Naive thymus-derived CD8-positive, alpha-beta T cell (primary cell): ENCODE measurements around the gene NEK5. TPM values are rescaled to one million over a fixed set of nuclear protein-coding genes. Genes with fewer than 3 reads are reported as not detected.
"Not testable (repeated sequence)": the region's sequence is repeated elsewhere in the genome, so short reads cannot be mapped to it uniquely, and the experiment has no call there.

ENCODE experiments used
- ATAC-seq, 2 donors: fragments of 150-1000 bp; cut with Tn5 transposase in 1 of 2; sonication (Bioruptor Pico), chemical (Tn5 transposase) in 1 of 2; 1 replicate in 1 of 2; 2 replicates in 1 of 2; pipeline ENCODE4 v1.10.0; 2021; ENCODE audit warnings: mild to moderate bottlenecking in 2 of 2, moderate library complexity in 2 of 2
- POLR2A ChIA-PET: fragments of 350-600 bp; sonication (Branson Sonifier 250); formaldehyde crosslinking; loops from one replicate; lab custom pipeline; 2021; ENCODE audit warnings: antibody characterized with exemption; lab: Charles Lee
- DNase-seq, 10 donors: peaks; one replicate each; pipeline versions ENCODE4 v3.0.0 to v3.0.0-alpha.2; 2020 to 2022
- H3K27ac Mint-ChIP-seq, 10 donors: one replicate each; pipeline ENCODE4 v1.8.0; 2020 to 2022; ENCODE audit warnings: mild to moderate bottlenecking in 10 of 10, mixed read lengths in 10 of 10, moderate library complexity in 4 of 10, inconsistent platforms in 1 of 10
- H3K27me3 Mint-ChIP-seq, 5 donors: one replicate each; pipeline ENCODE4 v1.8.0; 2021 to 2022; ENCODE audit warnings: mixed read lengths in 5 of 5
- H3K36me3 Mint-ChIP-seq, 3 donors: one replicate each; pipeline ENCODE4 v1.8.0; 2020 to 2022; ENCODE audit warnings: mixed read lengths in 3 of 3, mild to moderate bottlenecking in 2 of 3, inconsistent platforms in 1 of 3
- H3K4me1 Mint-ChIP-seq, 4 donors: one replicate each; pipeline ENCODE4 v1.8.0; 2021 to 2022; ENCODE audit warnings: mixed read lengths in 4 of 4
- H3K4me3 Mint-ChIP-seq, 10 donors: one replicate each; pipeline ENCODE4 v1.8.0; 2020 to 2022; ENCODE audit warnings: mild to moderate bottlenecking in 10 of 10, mixed read lengths in 10 of 10, moderate library complexity in 6 of 10, inconsistent platforms in 1 of 10
- H3K9me3 Mint-ChIP-seq, 9 donors: one replicate each; pipeline ENCODE4 v1.8.0; 2020 to 2022; ENCODE audit warnings: mixed read lengths in 9 of 9, mild to moderate bottlenecking in 3 of 9, inconsistent platforms in 1 of 9, moderate library complexity in 1 of 9
- polyA plus RNA-seq, 3 donors: library from polyadenylated mRNA; unstranded; fragments of 300-500 nt; fragmentation: Illumina TruSeq; gene quantifications; one replicate each; pipeline ENCODE4 v1.2.3, GENCODE V29; 2021
- total RNA-seq, 8 experiments: library from RNA in 2 of 8; stranded (reverse) in 2 of 8; gene quantifications; one replicate each; pipeline ENCODE4 v1.2.3 and lab custom pipeline; 2021 to 2026

The NEK5 gene, protein sequence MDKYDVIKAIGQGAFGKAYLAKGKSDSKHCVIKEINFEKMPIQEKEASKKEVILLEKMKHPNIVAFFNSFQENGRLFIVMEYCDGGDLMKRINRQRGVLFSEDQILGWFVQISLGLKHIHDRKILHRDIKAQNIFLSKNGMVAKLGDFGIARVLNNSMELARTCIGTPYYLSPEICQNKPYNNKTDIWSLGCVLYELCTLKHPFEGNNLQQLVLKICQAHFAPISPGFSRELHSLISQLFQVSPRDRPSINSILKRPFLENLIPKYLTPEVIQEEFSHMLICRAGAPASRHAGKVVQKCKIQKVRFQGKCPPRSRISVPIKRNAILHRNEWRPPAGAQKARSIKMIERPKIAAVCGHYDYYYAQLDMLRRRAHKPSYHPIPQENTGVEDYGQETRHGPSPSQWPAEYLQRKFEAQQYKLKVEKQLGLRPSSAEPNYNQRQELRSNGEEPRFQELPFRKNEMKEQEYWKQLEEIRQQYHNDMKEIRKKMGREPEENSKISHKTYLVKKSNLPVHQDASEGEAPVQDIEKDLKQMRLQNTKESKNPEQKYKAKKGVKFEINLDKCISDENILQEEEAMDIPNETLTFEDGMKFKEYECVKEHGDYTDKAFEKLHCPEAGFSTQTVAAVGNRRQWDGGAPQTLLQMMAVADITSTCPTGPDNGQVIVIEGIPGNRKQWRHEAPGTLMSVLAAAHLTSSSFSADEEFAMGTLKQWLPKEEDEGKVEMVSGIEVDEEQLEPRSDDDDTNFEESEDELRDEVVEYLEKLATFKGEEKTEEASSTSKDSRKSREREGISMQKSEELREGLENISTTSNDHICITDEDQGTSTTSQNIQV
- not detected for total RNA-seq
- polyA plus RNA-seq, result not detected
- 0 to 0.13 (median 0) reads per million in 6 experiments for total RNA-seq (lab: John Stamatoyannopoulos, UW)

DNA sequence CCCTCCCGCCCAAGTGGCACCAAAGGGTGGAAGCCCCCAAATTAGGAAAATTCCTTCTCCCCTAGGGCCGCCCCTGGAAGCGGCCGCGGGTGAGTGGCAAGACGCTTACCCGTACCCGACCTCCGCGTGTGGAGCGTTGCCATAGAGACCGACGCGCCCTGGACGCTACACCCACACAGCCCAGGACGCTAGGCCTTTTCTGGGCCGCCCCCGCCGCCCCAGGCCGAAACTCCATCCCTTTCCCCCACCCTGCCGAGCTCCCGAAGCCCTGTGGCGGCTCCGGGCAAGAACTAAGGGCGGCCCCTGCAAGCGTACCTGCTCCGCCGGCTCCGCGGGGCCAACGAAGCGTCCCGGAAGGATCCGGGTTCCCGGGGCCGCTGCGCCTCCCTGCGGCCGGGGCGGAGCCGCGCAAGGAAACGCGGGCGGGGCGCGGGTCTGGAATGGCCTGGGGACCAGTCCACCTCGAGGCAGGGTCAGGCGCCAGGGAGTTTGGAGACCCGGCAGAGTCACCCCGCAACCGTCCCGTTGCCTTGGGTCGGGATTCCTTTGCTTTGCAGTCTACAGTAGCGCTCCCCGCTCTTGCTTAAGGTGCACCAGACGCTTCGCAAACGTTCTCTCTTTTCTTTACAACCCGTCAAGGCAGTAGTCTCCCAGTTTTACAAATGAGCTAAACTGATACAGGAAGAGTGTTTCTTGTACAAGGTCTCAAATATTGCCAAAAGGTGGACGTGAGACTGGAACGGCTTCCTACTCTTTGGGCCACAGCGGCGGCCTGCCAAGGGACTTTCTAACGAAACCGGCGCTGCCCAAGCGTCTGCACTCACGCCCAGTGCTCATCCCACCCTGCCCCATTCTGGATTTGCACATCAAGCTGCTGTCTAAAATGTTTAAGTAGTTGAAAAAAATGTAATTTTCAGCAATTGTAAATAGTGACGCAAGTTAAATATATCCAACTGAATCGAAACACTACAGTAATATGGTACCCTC, at the start of gene NEK5:
TSS of gene NEK5 (minus strand) at position 360 of the 987 bp plus-strand sequence. CDS start 1,591 bp downstream, outside the sequence.
- POLR2A ChIA-PET, result interaction anchor here (0.6 kb wide), 1 partner anchor 13 kb away, joined by 7 read pairs; no protein-coding TSS in a partner anchor
- peak; percentile 19 to 65 (median 53) for DNase-seq
- H3K27ac Mint-ChIP-seq, result peak within 1 kb of the TSS in 1 of 10 donors; percentile 5

GRCh38 chr13:52177276-52177675, 48.4 kb upstream of the NEK5 start:
- ATAC-seq, result no peak
- Mint-ChIP-seq H3K36me3 (peaks cover 0 to 71% (median 6%) of the 10 kb centered on the region in 3 donors), H3K9me3 (no peaks in the 10 kb centered on the region)

More for the DNA sequence above, at the start of gene NEK5:
- H3K4me1 Mint-ChIP-seq, result peaks cover 4 to 23% (median 13%) of the 10 kb centered on the region in 4 donors
- peaks cover 2 to 24% (median 14%) of the 10 kb centered on the region in 5 donors for H3K27me3 Mint-ChIP-seq
- peak within 1 kb of the TSS; percentile 80 to 91 (median 88) for H3K4me3 Mint-ChIP-seq
- peak; percentile 78 to 83 for ATAC-seq
- no peaks in the 10 kb centered on the region for H3K9me3 Mint-ChIP-seq
- H3K36me3 Mint-ChIP-seq, result peaks cover 0 to 4% (median 2%) of the 10 kb centered on the region in 3 donors

DNA sequence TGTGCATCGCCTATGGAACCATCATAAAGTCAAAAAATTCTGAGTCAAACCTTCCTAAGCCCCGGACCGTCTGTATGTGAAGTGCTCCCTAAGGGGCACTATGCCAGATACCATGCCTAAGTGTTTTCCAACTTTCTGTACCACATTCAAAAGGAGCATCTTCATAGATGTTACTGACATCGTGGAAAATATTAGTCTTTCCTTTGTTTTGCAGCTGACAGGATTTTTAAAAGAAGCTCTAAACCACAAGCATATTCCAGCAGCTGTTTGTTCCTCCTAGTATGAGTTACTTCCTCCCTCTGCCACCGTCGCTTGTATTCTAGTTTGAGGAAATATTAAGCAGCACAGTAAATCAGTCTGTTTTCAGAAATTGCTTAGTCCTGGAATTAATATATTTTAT, 45.1 kb upstream of the NEK5 start:
- POLR2A ChIA-PET, result interaction anchor here (1.1 kb wide), 1 partner anchor 18 kb away, joined by 3 read pairs; no protein-coding TSS in a partner anchor
- ATAC-seq, H3K27me3 Mint-ChIP-seq, H3K4me1 Mint-ChIP-seq, DNase-seq, H3K9me3 Mint-ChIP-seq, H3K4me3 Mint-ChIP-seq: not testable (repeated sequence)
- Mint-ChIP-seq H3K36me3 (peaks cover 0 to 77% (median 7%) of the 10 kb centered on the region in 3 donors), H3K27ac (peak overlapping the region in 2 of 10 donors; percentile 51 to 53)

More at GRCh38 chr13:52177276-52177675, 48.4 kb upstream of the NEK5 start:
- no peak for DNase-seq
- Mint-ChIP-seq H3K4me3 (no peak overlapping the region), H3K4me1 (peaks cover 0 to 4% (median 0%) of the 10 kb centered on the region in 4 donors), H3K27me3 (no peaks in the 10 kb centered on the region), H3K27ac (no peak overlapping the region)
- POLR2A ChIA-PET, result interaction anchor here (0.7 kb wide), 1 partner anchor 18 kb away, joined by 3 read pairs; no protein-coding TSS in a partner anchor

DNA sequence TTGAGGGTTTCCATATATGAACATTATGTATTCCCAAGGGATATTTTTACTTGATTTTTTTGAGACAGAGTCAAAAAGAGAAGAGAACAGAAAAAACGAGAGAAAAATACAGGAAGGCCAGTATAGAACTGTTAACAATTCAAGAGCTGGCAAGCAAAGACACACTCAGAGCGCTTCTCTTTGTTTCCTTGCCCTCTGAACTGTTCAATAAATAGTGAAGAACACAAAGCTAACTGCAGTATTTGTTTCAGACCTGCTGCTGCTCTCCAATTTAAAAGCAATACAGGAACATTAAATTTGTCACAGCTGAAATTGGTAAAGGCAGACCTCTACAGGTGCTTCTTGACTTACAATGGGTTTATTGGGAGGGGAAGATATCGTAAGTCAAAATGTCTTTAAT, 44.5 kb upstream of the NEK5 start:
- Mint-ChIP-seq H3K4me3 (no peak overlapping the region), H3K36me3 (peaks cover 0 to 83% (median 8%) of the 10 kb centered on the region in 3 donors), H3K4me1 (peaks cover 0 to 4% (median 0%) of the 10 kb centered on the region in 4 donors), H3K9me3 (no peaks in the 10 kb centered on the region), H3K27ac (peak overlapping the region in 3 of 10 donors; percentile 1 to 63 (median 43)), H3K27me3 (no peaks in the 10 kb centered on the region)
- DNase-seq (no peak), ATAC-seq (no peak)
- POLR2A ChIA-PET, result no interaction called here

DNA sequence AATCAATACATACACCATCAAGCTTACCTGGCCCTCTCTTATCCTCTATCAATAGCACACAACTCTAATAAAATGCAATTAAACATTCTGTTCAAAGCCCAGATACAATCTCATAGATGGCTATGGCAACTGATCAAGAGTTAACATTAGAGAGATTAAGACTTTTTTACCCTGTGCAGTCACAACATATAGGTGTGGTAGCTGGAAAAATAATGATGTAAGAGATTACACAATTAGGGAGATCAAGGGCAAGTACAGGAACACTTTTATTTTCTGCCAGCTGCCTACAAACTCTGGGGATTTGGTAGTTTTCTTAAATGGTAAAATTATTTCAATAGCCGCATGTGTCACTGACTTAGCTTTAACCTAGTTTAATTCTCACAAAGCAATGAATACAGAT, 42.8 kb upstream of the NEK5 start:
- H3K27me3 Mint-ChIP-seq, ATAC-seq, H3K4me1 Mint-ChIP-seq, H3K9me3 Mint-ChIP-seq, H3K4me3 Mint-ChIP-seq, DNase-seq: not testable (repeated sequence)
- Mint-ChIP-seq H3K27ac (peak overlapping the region in 4 of 10 donors; percentile 10 to 57 (median 22)), H3K36me3 (peaks cover 0 to 83% (median 11%) of the 10 kb centered on the region in 3 donors)
- POLR2A ChIA-PET, result interaction anchor here (0.9 kb wide), 1 partner anchor 12 kb away, joined by 4 read pairs; the partner anchor contains the start of gene NEK3

- H3K4me1 Mint-ChIP-seq, H3K27me3 Mint-ChIP-seq, DNase-seq, H3K9me3 Mint-ChIP-seq, ATAC-seq, POLR2A ChIA-PET, H3K4me3 Mint-ChIP-seq: not testable (repeated sequence)
- H3K27ac Mint-ChIP-seq, result peak overlapping the region in 1 of 10 donors; percentile 14
- H3K36me3 Mint-ChIP-seq, result peaks cover 0 to 85% (median 14%) of the 10 kb centered on the region in 3 donors
Observed at GRCh38 chr13:52170828-52171391, 42.0 kb upstream of the NEK5 start.

GRCh38 chr13:52169839-52170238, 41.0 kb upstream of the NEK5 start:
- Mint-ChIP-seq H3K4me3 (no peak overlapping the region), H3K27ac (no peak overlapping the region), H3K27me3 (no peaks in the 10 kb centered on the region), H3K4me1 (peaks cover 0 to 4% (median 0%) of the 10 kb centered on the region in 4 donors), H3K9me3 (no peaks in the 10 kb centered on the region), H3K36me3 (peaks cover 0 to 82% (median 14%) of the 10 kb centered on the region in 3 donors)
- DNase-seq (no peak), ATAC-seq (no peak)
- POLR2A ChIA-PET, result no interaction called here

DNA sequence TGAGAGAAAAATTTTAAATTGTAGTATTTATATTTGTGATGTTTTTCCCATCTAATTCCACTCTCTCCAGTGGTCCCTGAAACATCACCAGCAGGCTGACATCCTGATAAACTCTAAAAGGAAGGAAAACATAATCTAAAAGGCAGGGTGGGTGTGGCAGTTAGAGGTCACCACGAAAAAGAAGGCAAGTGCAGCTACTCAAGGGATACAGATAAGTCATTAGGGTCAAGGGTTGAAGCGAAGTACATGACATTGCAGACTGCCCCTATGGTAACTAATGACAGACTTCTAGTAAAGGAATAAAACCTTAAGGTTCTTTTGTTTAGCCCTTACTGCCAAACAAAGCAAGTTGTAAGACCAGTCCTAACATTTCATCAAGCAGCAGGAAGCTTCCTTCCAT, 36.5 kb upstream of the NEK5 start:
- ATAC-seq (no peak), DNase-seq (no peak)
- H3K9me3 Mint-ChIP-seq, result no peaks in the 10 kb centered on the region
- H3K27ac Mint-ChIP-seq, result no peak overlapping the region
- H3K36me3 Mint-ChIP-seq, result peaks cover 0 to 41% (median 8%) of the 10 kb centered on the region in 3 donors
- peaks cover 3 to 11% (median 8%) of the 10 kb centered on the region in 4 donors for H3K4me1 Mint-ChIP-seq
- no peak overlapping the region for H3K4me3 Mint-ChIP-seq
- no peaks in the 10 kb centered on the region for H3K27me3 Mint-ChIP-seq
- POLR2A ChIA-PET, result no interaction called here

- Mint-ChIP-seq H3K4me3 (no peak overlapping the region), H3K27me3 (peaks cover 0 to under 1% (median 0%) of the 10 kb centered on the region in 5 donors), H3K9me3 (no peaks in the 10 kb centered on the region), H3K4me1 (peaks cover 4 to 14% (median 12%) of the 10 kb centered on the region in 4 donors), H3K27ac (no peak overlapping the region), H3K36me3 (peaks cover 0 to 37% (median 8%) of the 10 kb centered on the region in 3 donors)
- POLR2A ChIA-PET, result no interaction called here
- ATAC-seq (no peak), DNase-seq (no peak)
Observed at GRCh38 chr13:52164989-52165388, 36.1 kb upstream of the NEK5 start.

DNA sequence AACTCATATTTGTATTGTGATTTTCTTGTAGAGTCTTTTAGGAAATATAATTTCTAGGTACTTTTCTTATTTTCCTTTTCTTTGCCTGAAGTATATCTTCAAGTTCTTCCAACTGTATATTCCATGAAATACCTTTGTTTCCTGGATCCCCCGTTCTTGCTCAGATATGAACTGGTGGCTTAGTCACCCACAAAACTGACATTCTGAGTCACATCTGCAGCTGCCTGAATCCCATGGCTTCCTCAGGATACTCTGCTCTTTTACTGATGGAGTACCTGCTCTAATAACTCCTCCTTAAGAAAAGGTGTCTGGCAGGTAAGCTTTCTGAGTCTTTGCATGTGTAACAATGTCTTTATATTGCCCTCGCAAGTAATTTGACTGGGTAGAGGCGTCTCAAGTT, 35.0 kb upstream of the NEK5 start:
- not testable (repeated sequence) for H3K27me3 Mint-ChIP-seq, H3K4me3 Mint-ChIP-seq, DNase-seq, H3K9me3 Mint-ChIP-seq, ATAC-seq
- H3K36me3 Mint-ChIP-seq, result peaks cover 0 to 32% (median 6%) of the 10 kb centered on the region in 3 donors
- POLR2A ChIA-PET, result interaction anchor here (0.6 kb wide), 1 partner anchor 935 kb away, joined by 3 read pairs; no protein-coding TSS in a partner anchor
- H3K4me1 Mint-ChIP-seq, result peaks cover 8 to 20% (median 18%) of the 10 kb centered on the region in 4 donors
- H3K27ac Mint-ChIP-seq, result peak overlapping the region in 2 of 10 donors; percentile 21 to 29
